Fibroblast of lung (primary cell): Measurements from ENCODE around the gene C2CD4B. TPM values are rescaled to one million over a fixed set of nuclear protein-coding genes. Genes with fewer than 3 reads are reported as not detected.
A peak's percentile ranks its signal among the peaks of the same experiment; 100 is the strongest.

ENCODE experiments used
- DNase-seq, 2 donors: peaks; one replicate each; pipeline versions ENCODE4 v3.0.0 to v3.0.0-alpha.2; 2010; ENCODE audit warnings: low read depth in 2 of 2
- H2AFZ ChIP-seq: 2 replicates; pipeline ENCODE4 v1.5.1; 2012; ENCODE audit warnings: low read length, control low read depth, inconsistent platforms
- H3K27ac ChIP-seq: 2 replicates; pipeline ENCODE4 v1.5.1; 2011; ENCODE audit warnings: low read length, control low read depth; ENCODE audit not compliant: insufficient read depth
- H3K27me3 ChIP-seq: 2 replicates; pipeline ENCODE4 v1.5.1; 2011; ENCODE audit warnings: mild to moderate bottlenecking, low read length; ENCODE audit not compliant: control insufficient read depth, insufficient read depth
- H3K36me3 ChIP-seq: 2 replicates; pipeline ENCODE4 v1.5.1; 2011; ENCODE audit warnings: low read length; ENCODE audit not compliant: control insufficient read depth, insufficient read depth
- H3K4me1 ChIP-seq: 2 replicates; pipeline ENCODE4 v1.5.1; 2011; ENCODE audit warnings: low read length; ENCODE audit not compliant: control insufficient read depth, insufficient read depth; ENCODE audit errors: extremely low read depth
- H3K4me2 ChIP-seq: 2 replicates; pipeline ENCODE4 v1.5.1; 2011; ENCODE audit warnings: low read length, control low read depth; ENCODE audit not compliant: insufficient read depth; ENCODE audit errors: extremely low read depth
- H3K4me3 ChIP-seq, 4 experiments: fragments of 200-600 bp in 1 of 4; sonication (generic) in 1 of 4; replicated peaks in 1 of 4; 2 replicates each; pipeline ENCODE4 v1.5.1; 2011 to 2016; ENCODE audit warnings: low read length in 4 of 4, low read depth in 3 of 4, mild to moderate bottlenecking in 3 of 4, control low read depth in 2 of 4, inconsistent platforms in 1 of 4, mixed read lengths in 1 of 4; ENCODE audit not compliant: insufficient read depth in 1 of 4; ENCODE audit errors: control extremely low read depth in 1 of 4
- H3K79me2 ChIP-seq: 2 replicates; pipeline ENCODE4 v1.5.1; 2012; ENCODE audit warnings: mild to moderate bottlenecking, low read length, inconsistent platforms; ENCODE audit not compliant: control insufficient read depth, insufficient read depth
- H3K9ac ChIP-seq: 2 replicates; pipeline ENCODE4 v1.5.1; 2011; ENCODE audit warnings: mild to moderate bottlenecking, low read length, control low read depth; ENCODE audit not compliant: insufficient read depth
- H3K9me3 ChIP-seq: 2 replicates; pipeline ENCODE4 v1.5.1; 2012; ENCODE audit warnings: low read depth, low read length; ENCODE audit not compliant: control insufficient read depth, insufficient read depth
- H4K20me1 ChIP-seq: 2 replicates; pipeline ENCODE4 v1.5.1; 2011; ENCODE audit warnings: low read length; ENCODE audit not compliant: control insufficient read depth, insufficient read depth; ENCODE audit errors: extremely low read depth
- EZH2 ChIP-seq: IDR thresholded peaks from 2 replicates; pipeline ENCODE4 v1.5.1; 2012; ENCODE audit warnings: low read length, control low read depth, mild to moderate bottlenecking; ENCODE audit errors: missing control alignments
- polyA plus RNA-seq, 2 donors: library from polyadenylated mRNA; depleted of rRNA in 1 of 2; stranded (reverse) in 1 of 2; unstranded in 1 of 2; fragments of >200 nt; gene quantifications; 2 replicates each; pipeline ENCODE4 v1.2.1, GENCODE V29; 2011 to 2012; ENCODE audit warnings: missing spikeins in 1 of 2
- total RNA-seq: library from RNA; depleted of rRNA; stranded (reverse); fragments of >200 nt; gene quantifications from 2 replicates; pipeline ENCODE4 v1.2.1, GENCODE V29; 2014
- TF ChIP-seq, protein P1 (sequence below), 2 donors: IDR thresholded peaks in 1 of 2; conservative IDR thresholded peaks in 1 of 2; 1 replicate in 1 of 2; 2 replicates in 1 of 2; pipeline ENCODE4 v1.5.1; 2011 to 2012; ENCODE audit warnings: low read length in 2 of 2, control low read depth in 1 of 2, inconsistent platforms in 1 of 2, low read depth in 1 of 2, mild to moderate bottlenecking in 1 of 2

Gene C2CD4B
- total and polyA plus RNA-seq, 2 donors (not counting 1 experiment from before 2014, with no cell fraction given): not detected

DNA sequence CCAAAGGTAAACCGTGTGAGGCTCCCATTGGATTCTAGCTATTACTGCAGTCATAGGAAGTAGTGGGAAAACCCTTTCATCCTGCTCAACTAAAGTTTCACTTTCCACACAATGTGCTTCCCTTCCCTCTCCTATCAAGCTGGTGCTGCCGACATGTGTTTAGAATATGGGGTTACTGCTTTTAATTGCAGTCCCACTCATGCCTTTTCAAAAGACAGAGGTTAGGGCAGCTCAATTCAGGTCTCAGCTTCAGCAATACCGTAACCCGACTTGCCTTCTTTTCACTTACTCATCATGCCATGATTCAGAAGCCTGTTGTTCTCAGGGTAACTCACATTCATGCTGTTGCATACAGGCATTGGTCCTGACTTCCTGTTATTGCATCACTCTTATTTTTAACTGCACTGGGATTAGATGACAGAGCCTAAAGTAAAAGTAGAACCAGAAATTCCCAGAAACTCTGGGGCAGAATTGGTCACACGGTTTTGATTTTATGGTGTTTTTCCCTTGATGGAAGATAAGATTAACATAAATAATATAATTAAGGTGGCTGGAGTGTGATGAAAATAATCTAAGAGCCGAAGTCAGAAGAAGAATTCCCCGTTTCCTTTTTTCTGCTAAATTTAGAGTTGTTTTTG is 45.7 kb downstream of the C2CD4B start:
- peak overlapping the region; percentile 44 for H2AFZ ChIP-seq
- H3K4me3 ChIP-seq: peak overlapping the region in 2 of 4 experiments; percentile 25 to 35
- no peak for TF ChIP-seq EZH2
- TF ChIP-seq, protein P1, sequence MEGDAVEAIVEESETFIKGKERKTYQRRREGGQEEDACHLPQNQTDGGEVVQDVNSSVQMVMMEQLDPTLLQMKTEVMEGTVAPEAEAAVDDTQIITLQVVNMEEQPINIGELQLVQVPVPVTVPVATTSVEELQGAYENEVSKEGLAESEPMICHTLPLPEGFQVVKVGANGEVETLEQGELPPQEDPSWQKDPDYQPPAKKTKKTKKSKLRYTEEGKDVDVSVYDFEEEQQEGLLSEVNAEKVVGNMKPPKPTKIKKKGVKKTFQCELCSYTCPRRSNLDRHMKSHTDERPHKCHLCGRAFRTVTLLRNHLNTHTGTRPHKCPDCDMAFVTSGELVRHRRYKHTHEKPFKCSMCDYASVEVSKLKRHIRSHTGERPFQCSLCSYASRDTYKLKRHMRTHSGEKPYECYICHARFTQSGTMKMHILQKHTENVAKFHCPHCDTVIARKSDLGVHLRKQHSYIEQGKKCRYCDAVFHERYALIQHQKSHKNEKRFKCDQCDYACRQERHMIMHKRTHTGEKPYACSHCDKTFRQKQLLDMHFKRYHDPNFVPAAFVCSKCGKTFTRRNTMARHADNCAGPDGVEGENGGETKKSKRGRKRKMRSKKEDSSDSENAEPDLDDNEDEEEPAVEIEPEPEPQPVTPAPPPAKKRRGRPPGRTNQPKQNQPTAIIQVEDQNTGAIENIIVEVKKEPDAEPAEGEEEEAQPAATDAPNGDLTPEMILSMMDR (conservative IDR thresholded peaks at IDR 0.05 in 1 of 2, IDR thresholded peaks at IDR 0.05 in 1 of 2; ENCODE audit: low read depth in 1 of 2, low read length in 2 of 2): no peak
- H3K27ac ChIP-seq: peak overlapping the region; percentile 62
- H3K4me1 ChIP-seq: peaks cover 4% of the 10 kb centered on the region
- DNase-seq: peak; percentile 95 to 97
- no peaks in the 10 kb centered on the region for H3K9me3 ChIP-seq
- H3K79me2 ChIP-seq: no peaks in the 10 kb centered on the region
- H4K20me1 ChIP-seq: no peaks in the 10 kb centered on the region
- no peak overlapping the region for H3K9ac ChIP-seq
- H3K27me3 ChIP-seq: no peaks in the 10 kb centered on the region
- H3K4me2 ChIP-seq: peak overlapping the region; percentile 63
- H3K36me3 ChIP-seq: no peaks in the 10 kb centered on the region

- no peak for TF ChIP-seq EZH2
- TF ChIP-seq, protein P1 (conservative IDR thresholded peaks at IDR 0.05 in 1 of 2, IDR thresholded peaks at IDR 0.05 in 1 of 2; ENCODE audit: low read depth in 1 of 2, low read length in 2 of 2): no peak
These were observed 46.4 kb downstream of the C2CD4B start for GRCh38 chr15:62118520-62119226.

DNA sequence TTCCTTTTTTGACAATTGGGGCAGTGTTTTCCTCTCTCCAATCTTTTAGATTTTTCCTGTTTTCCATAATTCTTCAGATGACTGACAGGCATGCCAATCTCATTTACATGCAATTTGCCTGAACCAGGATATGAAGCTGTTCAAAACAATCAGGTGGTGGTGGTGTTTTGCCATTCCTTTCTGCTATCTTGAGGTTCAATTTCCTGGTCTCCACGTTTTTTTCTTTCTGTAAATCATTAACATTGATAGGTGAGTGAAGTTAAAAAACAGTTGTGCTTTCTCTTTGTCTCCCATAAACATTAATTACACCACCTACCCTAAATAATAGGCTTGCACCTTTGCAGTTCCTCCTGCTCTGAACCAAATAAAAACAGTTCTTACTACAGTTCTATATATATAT is 49.2 kb downstream of the C2CD4B start:
- Histone ChIP-seq H3K4me1 (peaks cover 4% of the 10 kb centered on the region), H3K27ac (no peak overlapping the region), H3K36me3 (no peaks in the 10 kb centered on the region), H3K4me3 (no peak overlapping the region), H3K9me3 (no peaks in the 10 kb centered on the region), H3K9ac (no peak overlapping the region), H2AFZ (no peak overlapping the region), H3K27me3 (no peaks in the 10 kb centered on the region), H3K79me2 (no peaks in the 10 kb centered on the region), H4K20me1 (no peaks in the 10 kb centered on the region), H3K4me2 (no peak overlapping the region)
- no peak for TF ChIP-seq EZH2
- TF ChIP-seq, protein P1 (conservative IDR thresholded peaks at IDR 0.05 in 1 of 2, IDR thresholded peaks at IDR 0.05 in 1 of 2; ENCODE audit: low read depth in 1 of 2, low read length in 2 of 2): no peak
- no peak for DNase-seq

More at GRCh38 chr15:62118520-62119226, 46.4 kb downstream of the C2CD4B start:
- H3K27ac ChIP-seq: peak overlapping the region; percentile 62
- peak overlapping the region in 2 of 4 experiments; percentile 25 to 35 for H3K4me3 ChIP-seq
- no peaks in the 10 kb centered on the region for H3K9me3 ChIP-seq
- no peaks in the 10 kb centered on the region for H3K36me3 ChIP-seq
- H2AFZ ChIP-seq: peak overlapping the region; percentile 44
- peak; percentile 26 to 33 for DNase-seq
- no peak overlapping the region for H3K9ac ChIP-seq
- peak overlapping the region; percentile 63 for H3K4me2 ChIP-seq
- peaks cover 4% of the 10 kb centered on the region for H3K4me1 ChIP-seq
- H4K20me1 ChIP-seq: no peaks in the 10 kb centered on the region
- no peaks in the 10 kb centered on the region for H3K27me3 ChIP-seq
- H3K79me2 ChIP-seq: no peaks in the 10 kb centered on the region
